Activated T-cell treated with anti-CD3 and anti-CD28 coated beads for 4 hours (primary cell): ENCODE data around the gene RPS21.

Source experiments
- DNase-seq: peaks from one replicate; pipeline ENCODE4 v3.0.0-alpha.2; 2020

Gene RPS21

DNA sequence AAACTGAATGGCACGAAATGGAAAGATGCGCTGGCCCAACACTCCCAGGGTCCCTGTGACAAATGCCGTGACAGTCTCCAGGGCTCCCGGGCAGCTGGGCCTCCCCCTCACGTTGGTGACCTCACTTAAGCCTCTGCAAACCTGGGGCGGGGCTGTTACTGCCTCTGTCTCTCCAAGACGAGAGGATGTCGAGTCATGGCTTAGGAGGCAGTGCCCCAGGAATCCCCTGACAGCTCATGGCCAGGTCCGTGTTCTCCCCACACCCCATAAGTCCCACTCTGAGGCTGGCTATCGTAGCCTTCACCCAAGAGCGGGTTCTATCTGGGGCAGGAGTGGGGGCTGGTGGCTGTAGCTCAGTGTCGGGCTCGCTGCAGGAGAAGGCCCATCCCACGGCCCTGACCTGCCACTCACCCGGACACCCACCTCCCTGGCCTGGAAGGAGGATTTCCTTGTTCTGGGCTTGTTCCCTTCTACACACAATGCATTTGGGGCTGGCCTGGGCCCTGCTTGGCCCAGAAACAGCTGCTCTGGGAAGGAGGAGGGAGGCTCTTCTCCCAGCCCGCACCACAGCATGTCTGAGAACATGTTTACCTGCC is 5.6 kb upstream of the RPS21 start:
- no peak for DNase-seq

DNA sequence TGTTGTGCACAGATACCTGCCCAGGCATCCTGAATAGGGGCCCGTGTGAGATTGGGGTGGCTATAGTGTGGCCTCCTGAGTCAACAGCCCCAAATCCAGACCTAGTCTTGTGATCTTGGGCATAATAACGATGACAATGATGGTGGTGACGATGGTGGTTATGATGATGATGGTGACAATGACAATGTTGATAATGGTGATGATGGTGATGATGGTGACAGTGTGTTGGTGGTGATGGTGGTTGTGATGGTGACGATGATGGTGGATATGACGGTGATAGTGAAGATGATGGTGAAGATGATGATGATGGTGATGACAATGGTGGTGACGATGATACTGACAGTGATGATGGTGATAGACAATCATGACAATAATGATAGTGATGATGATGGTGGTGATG is 5.1 kb upstream of the RPS21 start:
- no peak for DNase-seq

GRCh38 chr20:62382306-62383198 is 4.4 kb upstream of the RPS21 start:
- DNase-seq, result peak; percentile 75

DNA sequence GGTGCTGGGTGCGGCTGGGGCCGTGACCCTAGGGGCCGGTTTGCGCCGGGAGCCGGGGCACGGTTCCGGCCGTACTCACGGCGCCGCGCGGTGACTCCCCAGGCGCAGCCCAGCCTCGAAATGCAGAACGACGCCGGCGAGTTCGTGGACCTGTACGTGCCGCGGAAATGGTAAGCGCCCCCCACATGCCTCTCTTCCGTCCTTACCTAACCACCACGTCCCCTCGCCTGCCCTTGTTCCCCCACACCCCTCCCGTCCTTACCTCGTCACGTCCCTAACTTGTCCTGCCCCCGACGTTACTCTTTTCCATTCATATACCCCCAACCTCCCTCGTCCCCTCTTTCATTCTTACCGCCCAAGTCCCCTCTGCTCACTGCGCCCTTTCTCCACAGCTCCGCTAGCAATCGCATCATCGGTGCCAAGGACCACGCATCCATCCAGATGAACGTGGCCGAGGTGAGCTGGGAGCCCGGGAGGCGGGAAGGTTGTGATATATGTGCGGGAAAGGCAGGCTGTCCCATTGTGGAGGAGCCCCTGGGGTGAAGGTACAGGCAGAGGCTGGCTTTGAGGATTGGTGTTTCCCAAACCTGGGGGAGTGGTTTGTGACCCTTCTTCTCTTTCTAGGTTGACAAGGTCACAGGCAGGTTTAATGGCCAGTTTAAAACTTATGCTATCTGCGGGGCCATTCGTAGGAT is 463 bp downstream of the RPS21 start:
- DNase-seq, result no peak

- DNase-seq, result no peak
These were observed 1.2 kb downstream of the RPS21 start for GRCh38 chr20:62387933-62388635.

- no peak for DNase-seq
These were observed 2.1 kb downstream of the RPS21 start for GRCh38 chr20:62388839-62389600.

- DNase-seq, result no peak
These were observed 2.7 kb downstream of the RPS21 start for GRCh38 chr20:62389601-62390087.

DNA sequence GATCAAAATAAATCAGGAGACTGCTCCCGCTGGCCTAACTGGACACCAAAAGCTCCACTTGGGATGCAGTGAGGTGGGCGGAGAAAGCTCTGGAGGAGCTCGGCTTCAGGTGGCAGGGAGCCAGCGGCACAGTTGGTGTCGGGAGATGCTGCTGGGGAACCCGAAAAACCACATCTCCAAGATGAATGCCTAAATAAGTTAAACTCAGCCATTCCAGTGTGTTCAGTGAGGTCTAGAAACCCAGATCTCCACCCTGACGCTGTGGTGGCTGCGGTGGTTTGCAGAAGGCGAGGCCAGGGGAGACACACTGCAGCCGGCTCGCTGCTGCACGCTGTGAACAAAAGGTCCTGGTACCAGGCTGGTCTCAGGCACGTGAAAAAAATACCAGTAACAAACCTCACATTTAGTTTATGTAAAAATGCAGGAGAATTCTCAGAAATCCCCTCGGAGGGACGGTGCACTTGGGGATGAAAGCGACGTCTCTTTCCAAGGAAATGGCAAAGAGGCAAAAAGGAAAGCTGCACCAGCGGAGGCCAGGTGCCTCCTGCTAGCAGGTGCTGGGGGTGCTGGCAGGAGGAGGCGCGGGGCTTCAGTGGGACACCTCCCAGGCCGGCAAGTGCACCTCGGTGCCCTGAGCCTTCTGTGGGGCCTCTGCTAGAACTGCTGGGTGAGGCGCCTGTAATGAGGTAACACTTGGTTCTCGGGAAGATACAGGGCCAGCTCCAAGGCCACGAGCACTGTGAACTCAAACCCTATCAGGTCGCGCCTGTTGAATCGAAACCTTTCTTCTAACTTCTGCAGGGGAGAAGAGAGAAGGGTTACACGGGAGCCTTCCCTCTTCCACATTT is 3.6 kb downstream of the RPS21 start:
- DNase-seq, result no peak

DNA sequence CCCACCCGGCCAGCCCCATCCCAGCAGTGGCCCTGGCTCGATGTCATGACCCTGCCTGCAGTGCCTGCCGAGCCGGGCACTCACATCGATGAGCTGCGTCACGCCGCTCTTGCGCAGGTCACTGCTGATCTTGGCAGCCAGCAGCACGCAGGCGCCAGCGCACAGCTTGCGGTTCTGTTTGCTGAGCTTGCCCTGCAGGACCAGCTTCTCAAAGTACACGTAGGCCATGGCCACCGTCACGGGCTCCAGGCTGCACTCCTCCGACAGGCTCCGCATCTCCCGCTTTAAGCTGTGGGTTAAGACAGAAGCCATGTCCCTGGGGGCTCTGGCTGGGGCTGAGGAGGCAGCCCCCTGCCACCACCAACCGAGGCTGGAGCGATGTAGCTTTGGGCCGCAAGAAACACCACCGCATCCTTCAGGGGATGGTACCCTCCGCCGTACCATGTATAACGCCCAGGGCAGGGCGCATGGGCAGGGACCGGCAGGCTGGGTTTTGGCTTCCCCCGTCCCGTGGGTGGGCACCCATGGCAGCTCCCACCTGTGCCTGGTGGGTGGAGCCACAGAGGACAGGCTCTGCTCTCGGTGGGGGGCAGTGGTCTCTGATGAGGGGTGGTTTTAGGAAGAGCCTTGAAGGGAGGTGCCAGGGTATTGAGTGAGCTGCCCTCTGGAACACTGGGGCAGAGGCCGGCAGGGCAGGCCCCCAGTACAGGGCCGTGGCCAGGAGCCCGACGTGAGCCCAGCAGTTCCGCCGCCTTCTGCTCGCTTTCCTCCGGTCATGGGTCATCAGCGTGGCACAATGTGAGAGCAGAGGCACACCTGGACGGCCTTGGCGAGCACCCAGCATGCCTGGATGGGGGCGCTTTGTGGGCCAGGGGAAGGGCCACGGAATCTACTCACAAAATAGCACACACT is 4.5 kb downstream of the RPS21 start:
- no peak for DNase-seq

- DNase-seq, result no peak
These were observed 5.1 kb downstream of the RPS21 start for GRCh38 chr20:62392077-62392418.

- DNase-seq, result no peak
These were observed 5.9 kb downstream of the RPS21 start for GRCh38 chr20:62392621-62393334.

DNA sequence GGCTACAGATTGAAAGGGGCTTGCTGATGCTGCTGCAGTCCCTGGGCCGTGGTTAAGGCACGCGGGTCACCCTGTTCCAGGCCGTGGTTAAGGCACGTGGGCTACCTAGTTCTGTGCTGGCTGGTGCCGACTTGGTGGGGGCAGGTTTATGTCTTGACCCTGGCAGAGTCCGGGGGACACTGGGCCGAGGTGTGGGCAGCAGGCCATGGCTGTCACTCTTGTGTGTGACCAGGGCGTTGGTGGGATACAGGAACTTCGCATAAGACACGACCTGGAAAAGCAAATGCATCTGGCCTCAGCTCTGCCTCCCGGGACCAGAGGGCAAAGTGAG is 6.4 kb downstream of the RPS21 start:
- no peak for DNase-seq

DNA sequence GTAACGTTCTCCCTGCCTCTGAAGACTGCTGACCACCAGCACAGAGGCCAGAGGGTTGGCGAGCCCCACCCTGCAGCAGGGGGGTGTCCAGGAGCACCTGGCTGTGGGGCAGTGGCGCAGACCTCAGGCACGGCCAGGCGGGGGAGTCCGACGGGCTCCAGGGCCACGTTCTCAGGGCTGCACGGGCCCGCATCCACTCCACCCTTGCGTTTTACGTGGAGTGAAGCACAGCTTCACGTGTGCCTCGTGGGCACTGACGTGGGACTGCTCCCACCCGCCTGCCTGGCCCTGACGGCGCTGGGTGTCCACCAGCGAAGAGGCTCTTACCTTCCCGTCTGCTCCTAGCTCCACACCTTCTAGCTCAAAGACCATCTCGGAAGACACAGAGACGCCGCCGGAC is 6.9 kb downstream of the RPS21 start:
- no peak for DNase-seq

- no peak for DNase-seq
These were observed 7.6 kb downstream of the RPS21 start for GRCh38 chr20:62394248-62395245.

DNA sequence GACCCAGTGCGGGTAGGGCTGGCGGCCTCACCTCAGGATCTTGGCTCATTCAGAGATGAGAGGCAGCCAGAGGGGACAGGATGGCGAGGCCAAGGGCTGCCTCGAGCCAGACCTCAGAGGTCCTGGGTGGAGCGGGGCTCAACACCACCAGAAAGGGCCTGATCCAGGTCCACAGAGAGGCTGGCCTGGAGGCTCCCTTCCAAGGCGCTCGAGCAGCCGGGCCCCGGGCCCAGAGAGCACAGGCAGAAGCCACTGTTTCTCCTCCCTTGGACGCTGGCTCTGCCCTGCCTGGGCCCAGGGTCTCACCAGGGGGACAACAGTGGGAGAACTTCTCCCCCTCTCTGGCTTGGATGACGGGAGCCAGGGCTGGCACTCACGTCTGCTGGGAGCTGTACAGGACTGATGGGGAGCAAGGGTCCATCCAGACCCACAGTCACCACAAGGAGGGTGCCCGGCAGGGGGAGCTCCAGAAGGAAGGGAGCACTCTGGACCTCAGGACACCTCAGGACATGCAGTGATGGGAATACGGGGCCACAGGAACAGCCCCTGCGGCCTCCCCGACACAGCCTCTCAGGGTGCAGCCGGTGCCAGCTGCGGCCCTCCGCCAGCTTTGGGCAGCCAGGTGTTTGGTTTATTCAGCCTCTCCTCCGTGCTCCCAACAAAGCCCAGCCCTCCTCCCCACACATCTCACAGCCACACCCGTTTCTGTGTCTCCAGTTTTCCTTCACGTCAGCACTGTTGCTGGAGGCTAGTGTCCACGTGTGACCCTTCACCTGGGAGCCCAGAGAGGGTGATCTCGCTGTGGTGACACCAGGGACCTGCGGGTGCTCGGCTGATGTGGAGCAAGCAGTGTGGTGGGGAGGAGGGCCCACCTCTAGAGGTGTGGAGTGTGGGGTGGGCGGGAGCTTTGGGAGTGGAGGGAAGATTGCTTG is 8.7 kb downstream of the RPS21 start:
- DNase-seq, result no peak

- DNase-seq, result no peak
These were observed 9.7 kb downstream of the RPS21 start for GRCh38 chr20:62396367-62397239.
